IMR-90 (cell line): Measurements from ENCODE around the gene MRTFA. TPM values are rescaled to one million over a fixed set of nuclear protein-coding genes. Genes with fewer than 3 reads are reported as not detected.

Experiments
- ATAC-seq: fragments of 200-7000 bp; cut with Tn5 transposase; 2 replicates; pipeline ENCODE4 v1.9.1; 2020; ENCODE audit warnings: low read depth, mild to moderate bottlenecking, moderate library complexity
- BruUV-seq: library from RNA; stranded (reverse); fragments of 400-500 nt; replicated peaks from 2 replicates; lab custom pipeline; 2021; lab: Mats Ljungman, UMichigan
- CTCF ChIA-PET: fragments of 300-600 bp; formaldehyde crosslinking; extraction: SDS; loops from one replicate; lab custom pipeline; 2021; ENCODE audit warnings: antibody characterized with exemption; lab: Yijun Ruan, JAX
- POLR2A ChIA-PET: fragments of 300-600 bp; sonication (Branson Sonifier 250); formaldehyde crosslinking; loops from one replicate; lab custom pipeline; 2022; ENCODE audit warnings: antibody characterized with exemption; ENCODE audit not compliant: unreplicated experiment; lab: Charles Lee
- DNase-seq: peaks from one replicate; pipeline ENCODE4 v3.0.0; 2013
- H2AFZ ChIP-seq: replicated peaks from 2 replicates; pipeline ENCODE3; 2013; ENCODE audit warnings: low read length, mild to moderate bottlenecking; ENCODE audit not compliant: poor library complexity
- H2AK5ac ChIP-seq: 2 replicates; pipeline ENCODE4 v1.6.1; 2013; ENCODE audit warnings: low read depth, low read length, inconsistent platforms
- H2AK9ac ChIP-seq: replicated peaks from 2 replicates; pipeline ENCODE3; 2013; ENCODE audit warnings: mild to moderate bottlenecking, low read depth, low read length, moderate library complexity; ENCODE audit not compliant: poor library complexity
- H2BK120ac ChIP-seq: 2 replicates; pipeline ENCODE4 v1.6.1; 2013; ENCODE audit warnings: low read depth, low read length, inconsistent platforms
- H2BK15ac ChIP-seq: 3 replicates; pipeline ENCODE4 v1.6.1; 2013; ENCODE audit warnings: low read depth, low read length, inconsistent platforms
- H2BK20ac ChIP-seq: 2 replicates; pipeline ENCODE4 v1.6.1; 2013; ENCODE audit warnings: low read depth, mild to moderate bottlenecking, inconsistent platforms, low read length, moderate library complexity
- H2BK5ac ChIP-seq: 2 replicates; pipeline ENCODE4 v1.6.1; 2013; ENCODE audit warnings: mild to moderate bottlenecking, low read depth, low read length, inconsistent platforms; ENCODE audit not compliant: poor library complexity, severe bottlenecking
- H3K14ac ChIP-seq: replicated peaks from 2 replicates; pipeline ENCODE4 v1.6.1; 2013; ENCODE audit warnings: low read depth, low read length, inconsistent platforms
- H3K18ac ChIP-seq: 2 replicates; pipeline ENCODE4 v1.6.1; 2013; ENCODE audit warnings: low read depth, low read length, control low read depth
- H3K23ac ChIP-seq: 2 replicates; pipeline ENCODE4 v1.6.1; 2013; ENCODE audit warnings: low read depth, low read length, inconsistent platforms
- H3K27ac ChIP-seq: 2 replicates; pipeline ENCODE4 v1.5.1; 2013; ENCODE audit warnings: mild to moderate bottlenecking, control low read depth, low read length; ENCODE audit not compliant: insufficient read depth
- H3K27me3 ChIP-seq: 2 replicates; pipeline ENCODE4 v1.6.1; 2013; ENCODE audit warnings: low read length; ENCODE audit not compliant: control insufficient read depth, insufficient read depth
- H3K36me3 ChIP-seq: 2 replicates; pipeline ENCODE4 v1.6.1; 2013; ENCODE audit warnings: low read length, mixed read lengths; ENCODE audit not compliant: control insufficient read depth, insufficient read depth
- H3K4ac ChIP-seq: 2 replicates; pipeline ENCODE4 v1.6.1; 2013; ENCODE audit warnings: low read depth, low read length, inconsistent platforms
- H3K4me1 ChIP-seq: 2 replicates; pipeline ENCODE4 v1.6.1; 2013; ENCODE audit warnings: low read length, mixed read lengths; ENCODE audit not compliant: control insufficient read depth, insufficient read depth
- H3K4me2 ChIP-seq: 2 replicates; pipeline ENCODE4 v1.6.1; 2013; ENCODE audit warnings: low read depth, mild to moderate bottlenecking, control low read depth, low read length, moderate library complexity
- H3K4me3 ChIP-seq: 2 replicates; pipeline ENCODE4 v1.5.1; 2013; ENCODE audit warnings: low read depth, mild to moderate bottlenecking, control low read depth, low read length, moderate library complexity; ENCODE audit not compliant: insufficient read depth
- H3K56ac ChIP-seq: 2 replicates; pipeline ENCODE4 v1.6.1; 2013; ENCODE audit warnings: low read length, inconsistent platforms; ENCODE audit not compliant: insufficient read depth; ENCODE audit errors: extremely low read depth
- H3K79me1 ChIP-seq, 2 experiments: 2 replicates each; pipeline ENCODE4 v1.6.1; 2013; ENCODE audit warnings: low read length in 2 of 2, inconsistent platforms in 1 of 2, low read depth in 1 of 2
- H3K9ac ChIP-seq: 2 replicates; pipeline ENCODE4 v1.6.1; 2013; ENCODE audit warnings: low read depth, low read length, control low read depth
- H3K9me1 ChIP-seq: 2 replicates; pipeline ENCODE4 v1.6.1; 2013; ENCODE audit warnings: low read length, inconsistent platforms; ENCODE audit not compliant: insufficient read depth
- H3K9me3 ChIP-seq: 2 replicates; pipeline ENCODE4 v1.6.1; 2013; ENCODE audit warnings: low read length; ENCODE audit not compliant: control insufficient read depth, insufficient read depth
- H4K20me1 ChIP-seq: 2 replicates; pipeline ENCODE4 v1.6.1; 2013; ENCODE audit warnings: low read length, inconsistent platforms; ENCODE audit not compliant: insufficient read depth
- H4K5ac ChIP-seq: 2 replicates; pipeline ENCODE4 v1.6.1; 2013; ENCODE audit warnings: mild to moderate bottlenecking, low read depth, low read length, control low read depth
- H4K8ac ChIP-seq, 2 experiments: 2 replicates each; pipeline ENCODE4 v1.6.1; 2013; ENCODE audit warnings: low read depth in 2 of 2, low read length in 2 of 2, control low read depth in 1 of 2, inconsistent platforms in 1 of 2
- H4K91ac ChIP-seq: 2 replicates; pipeline ENCODE4 v1.6.1; 2013; ENCODE audit warnings: low read depth, low read length, inconsistent platforms; ENCODE audit not compliant: insufficient read depth
- BHLHE40 ChIP-seq: fragments of 150-350 bp; IDR thresholded peaks from 2 replicates; pipeline ENCODE4 v1.6.1; 2016; ENCODE audit warnings: mild to moderate bottlenecking, low read depth, low read length
- CEBPB ChIP-seq: IDR thresholded peaks from 2 replicates; pipeline ENCODE4 v1.6.1; 2012; ENCODE audit warnings: low read depth, low read length, improper control_type of control experiment
- CHD1 ChIP-seq: IDR thresholded peaks from 2 replicates; pipeline ENCODE4 v1.6.1; 2012; ENCODE audit warnings: low read depth, low read length, improper control_type of control experiment
- CTCF ChIP-seq: conservative IDR thresholded peaks from 2 replicates; pipeline ENCODE4 v1.5.1; 2012; ENCODE audit warnings: mild to moderate bottlenecking, low read depth, low read length, improper control_type of control experiment
- ELK1 ChIP-seq: fragments of 150-350 bp; IDR thresholded peaks from 2 replicates; pipeline ENCODE4 v1.6.1; 2016; ENCODE audit warnings: low read depth, mild to moderate bottlenecking, low read length, moderate library complexity, borderline replicate concordance
- FOS ChIP-seq: fragments of 150-350 bp; IDR thresholded peaks from 2 replicates; pipeline ENCODE4 v1.6.1; 2016; ENCODE audit warnings: low read depth, low read length
- MAFK ChIP-seq: IDR thresholded peaks from 2 replicates; pipeline ENCODE4 v1.6.1; 2012; ENCODE audit warnings: low read depth, low read length, improper control_type of control experiment
- MAZ ChIP-seq: IDR thresholded peaks from 2 replicates; pipeline ENCODE4 v1.6.1; 2012; ENCODE audit warnings: low read depth, mild to moderate bottlenecking, low read length, improper control_type of control experiment, moderate library complexity, borderline replicate concordance
- NFE2L2 ChIP-seq: fragments of 150-350 bp; IDR thresholded peaks from 2 replicates; pipeline ENCODE4 v1.6.1; 2016; ENCODE audit warnings: low read depth, mild to moderate bottlenecking, low read length
- POLR2A ChIP-seq: IDR thresholded peaks from 2 replicates; pipeline ENCODE4 v1.6.1; 2012; ENCODE audit warnings: mild to moderate bottlenecking, low read depth, low read length
- RAD21 ChIP-seq: IDR thresholded peaks from 2 replicates; pipeline ENCODE4 v1.6.1; 2012; ENCODE audit warnings: low read length, improper control_type of control experiment
- RCOR1 ChIP-seq: IDR thresholded peaks from 2 replicates; pipeline ENCODE4 v1.6.1; 2012; ENCODE audit warnings: mild to moderate bottlenecking, low read length, improper control_type of control experiment; ENCODE audit not compliant: insufficient replicate concordance
- RFX5 ChIP-seq: IDR thresholded peaks from 2 replicates; pipeline ENCODE4 v1.8.0; 2012; ENCODE audit warnings: low read depth, mild to moderate bottlenecking, low read length, moderate library complexity
- SMC3 ChIP-seq: fragments of 150-350 bp; IDR thresholded peaks from 2 replicates; pipeline ENCODE4 v1.6.1; 2016; ENCODE audit warnings: low read depth, mild to moderate bottlenecking, antibody characterized with exemption, low read length, moderate library complexity
- USF2 ChIP-seq: fragments of 150-350 bp; IDR thresholded peaks from 2 replicates; pipeline ENCODE4 v1.6.1; 2017; ENCODE audit warnings: mild to moderate bottlenecking, antibody characterized with exemption, low read length, low read depth
- WGBS, 2 experiments: methylation state at CpG; one replicate each; pipeline versions ENCODE4 v1.1.5 to v1.1.7; 2013; ENCODE audit warnings: missing lambda C conversion rate in 2 of 2; ENCODE audit not compliant: insufficient read length in 1 of 2; ENCODE audit errors: extremely low coverage in 2 of 2; 5-methylcytosine and 5-hydroxymethylcytosine counted together
- dilution Hi-C: fragments of 300-500 bp; cut with HindIII; formaldehyde crosslinking; loops from one replicate; pipeline ENCODE4 v1.14.3; 2018; ENCODE audit warnings: low sequenced_read_pairs; ENCODE audit not compliant: unreplicated experiment
- in situ Hi-C: fragments of 300-500 bp; cut with MboI; formaldehyde crosslinking; loops from 3 replicates; pipeline ENCODE4 v1.14.3; 2019; ENCODE audit warnings: low sequenced_read_pairs, inconsistent platforms, mixed read lengths
- intact Hi-C: fragments of 100-400 bp; cut with micrococcal nuclease; formaldehyde crosslinking; loops from 2 replicates; pipeline ENCODE4 v1.10.0; 2022
- polyA plus RNA-seq, 3 experiments: library from polyadenylated mRNA; depleted of rRNA; stranded (reverse); fragments of >200 nt; gene quantifications; 2 replicates each; pipeline ENCODE4 v1.2.3, GENCODE V29; 2012; ENCODE audit warnings: low replicate concordance in 1 of 3
- total RNA-seq: library from RNA; depleted of rRNA; stranded (reverse); fragments of >200 nt; gene quantifications from 2 replicates; pipeline ENCODE4 v1.2.3, GENCODE V29; 2012

MRTFA gene
- total and polyA plus RNA-seq, 2 of the 4 experiments (the other 2 are of a cell fraction), result 12.5 to 17.2 TPM

DNA sequence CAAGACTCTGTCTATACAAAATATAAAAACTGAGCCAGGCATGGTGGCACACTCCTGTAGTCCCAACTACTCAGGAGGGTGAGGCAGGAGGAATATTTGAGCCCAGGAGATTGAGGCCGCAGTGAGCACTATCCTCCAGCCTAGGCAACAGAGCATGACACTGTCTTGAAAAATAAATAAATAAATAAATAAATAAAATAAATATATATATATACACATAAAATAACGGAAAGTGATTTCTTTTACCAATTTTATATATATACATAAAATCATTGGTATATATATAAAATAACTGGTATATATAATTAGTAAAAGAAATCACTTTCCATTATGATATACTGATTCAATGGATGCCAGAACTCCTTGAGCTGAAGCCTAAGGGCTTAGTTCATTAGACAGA is 91.8 kb downstream of the MRTFA start:
- intact Hi-C loops, result loop anchor here (1.0 kb wide), 1 partner anchor 13 kb away; no protein-coding TSS in a partner anchor
- peaks cover 6% of the 10 kb centered on the region for H3K36me3 ChIP-seq
- in situ Hi-C loops, result no loop called here
- no peak overlapping the region for H2AFZ ChIP-seq
- no peak overlapping the region for H3K18ac ChIP-seq
- H2BK20ac ChIP-seq, result no peak overlapping the region
- no peak overlapping the region for H2AK9ac ChIP-seq
- ATAC-seq (no peak), DNase-seq (no peak)
- no peaks in the 10 kb centered on the region for H3K9me3 ChIP-seq
- no peak overlapping the region for H3K9ac ChIP-seq
- no peak overlapping the region for H4K91ac ChIP-seq
- H3K27ac ChIP-seq, result no peak overlapping the region
- BruUV-seq, result no TSS peak
- no peak overlapping the region for H3K14ac ChIP-seq
- 0 out of 2 replicates have a peak, but pooled peaks cover 2% of the 10 kb centered on the region for H3K4me1 ChIP-seq
- dilution Hi-C loops, result no loop called here
- no peak for TF ChIP-seq RAD21
- TF ChIP-seq ELK1, result no peak
- TF ChIP-seq RFX5, result no peak
- TF ChIP-seq SMC3, result no peak
- TF ChIP-seq MAFK, result no peak
- TF ChIP-seq MAZ, result no peak
- no peak for TF ChIP-seq USF2
- no peak for TF ChIP-seq NFE2L2
- no peak for TF ChIP-seq CHD1
- TF ChIP-seq POLR2A, result no peak
- TF ChIP-seq FOS, result no peak
- TF ChIP-seq BHLHE40, result no peak
- TF ChIP-seq CTCF, result no peak
- TF ChIP-seq CEBPB, result no peak
- TF ChIP-seq RCOR1, result no peak
- H4K8ac ChIP-seq, result no peak overlapping the region
- H3K4me2 ChIP-seq, result no peak overlapping the region
- no peak overlapping the region for H2BK5ac ChIP-seq
- H3K4ac ChIP-seq, result no peak overlapping the region
- no peak overlapping the region for H2BK15ac ChIP-seq
- H3K79me1 ChIP-seq, result peaks cover 32 to 76% of the 10 kb centered on the region in 2 experiments
- H3K56ac ChIP-seq, result no peak overlapping the region
- no peaks in the 10 kb centered on the region for H3K27me3 ChIP-seq
- H3K23ac ChIP-seq, result no peak overlapping the region
- H4K20me1 ChIP-seq, result peaks cover 23% of the 10 kb centered on the region; the same call in 1 of the 2 replicates
- H2BK120ac ChIP-seq, result no peak overlapping the region
- POLR2A ChIA-PET, result no interaction called here
- no peak overlapping the region for H3K4me3 ChIP-seq
- no CpG with 5 or more reads among the region's 2 CpGs for WGBS, 2 experiments
- CTCF ChIA-PET, result no interaction called here
- H4K5ac ChIP-seq, result no peak overlapping the region
- H3K9me1 ChIP-seq, result peaks cover 12% of the 10 kb centered on the region
- H2AK5ac ChIP-seq, result no peak overlapping the region; the same call in 1 of the 2 replicates
